Natural killer cell (primary cell): ENCODE data around the gene DUOXA2. TPM values are rescaled to one million over a fixed set of nuclear protein-coding genes. Genes with fewer than 3 reads are reported as not detected.

Experiments
- ATAC-seq, 3 donors: fragments of 150-1000 bp in 2 of 3; fragments of 200-7000 bp in 1 of 3; cut with Tn5 transposase; 1 replicate in 1 of 3; 2 replicates in 2 of 3; pipeline ENCODE4 v1.10.0; 2021; ENCODE audit warnings: mild to moderate bottlenecking in 2 of 3, moderate library complexity in 2 of 3
- DNase-seq, 2 donors: peaks; one replicate each; pipeline versions ENCODE4 v3.0.0 to v3.0.0-alpha.2; 2013 to 2021; ENCODE audit warnings: mixed read lengths in 1 of 2
- H3K27ac ChIP-seq: one replicate; pipeline ENCODE4 v1.5.1; 2013; ENCODE audit warnings: mild to moderate bottlenecking, low read length
- H3K27me3 ChIP-seq: one replicate; pipeline ENCODE4 v1.6.1; 2013; ENCODE audit warnings: low read length; ENCODE audit not compliant: control insufficient read depth, insufficient read depth
- H3K36me3 ChIP-seq: one replicate; pipeline ENCODE4 v1.6.1; 2013; ENCODE audit warnings: low read length; ENCODE audit not compliant: control insufficient read depth, insufficient read depth
- H3K4me1 ChIP-seq: one replicate; pipeline ENCODE4 v1.6.1; 2013; ENCODE audit warnings: low read length; ENCODE audit not compliant: control insufficient read depth, insufficient read depth
- H3K4me3 ChIP-seq: one replicate; pipeline ENCODE4 v1.5.1; 2013; ENCODE audit warnings: low read length
- H3K9me3 ChIP-seq: one replicate; pipeline ENCODE4 v1.6.1; 2013; ENCODE audit warnings: low read length; ENCODE audit not compliant: control insufficient read depth, insufficient read depth
- H3K27ac Mint-ChIP-seq, 2 donors: one replicate each; pipeline ENCODE4 v1.8.0; 2022; ENCODE audit warnings: mild to moderate bottlenecking in 2 of 2, mixed read lengths in 2 of 2, moderate library complexity in 1 of 2
- H3K27me3 Mint-ChIP-seq, 2 donors: one replicate each; pipeline ENCODE4 v1.8.0; 2022; ENCODE audit warnings: low read depth in 2 of 2, mixed read lengths in 2 of 2
- H3K36me3 Mint-ChIP-seq: one replicate; pipeline ENCODE4 v1.8.0; 2022; ENCODE audit warnings: mixed read lengths
- H3K4me1 Mint-ChIP-seq, 2 donors: one replicate each; pipeline ENCODE4 v1.8.0; 2022; ENCODE audit warnings: mixed read lengths in 2 of 2
- H3K4me3 Mint-ChIP-seq: one replicate; pipeline ENCODE4 v1.8.0; 2022; ENCODE audit warnings: mild to moderate bottlenecking, moderate library complexity, mixed read lengths
- H3K9me3 Mint-ChIP-seq, 2 donors: one replicate each; pipeline ENCODE4 v1.8.0; 2022; ENCODE audit warnings: mixed read lengths in 2 of 2
- WGBS: methylation state at CpG from one replicate; pipeline ENCODE4 v1.1.7; 2013; ENCODE audit warnings: missing lambda C conversion rate; ENCODE audit not compliant: insufficient coverage; 5-methylcytosine and 5-hydroxymethylcytosine counted together
- intact Hi-C: fragments of 100-400 bp; cut with micrococcal nuclease; formaldehyde crosslinking; loops from one replicate; pipeline ENCODE4 v1.14.2; 2022
- total RNA-seq, 4 donors: library from RNA; stranded (reverse); fragments of 120-200 nt in 1 of 4; gene quantifications; one replicate each; pipeline versions ENCODE4 v1.2.3 to v1.2.4, GENCODE V29; 2013 to 2022
- TF ChIP-seq, protein P1 (sequence below): fragments of 200-600 bp; IDR thresholded peaks from one replicate; pipeline ENCODE4 v1.8.0; 2022; ENCODE audit warnings: antibody characterized with exemption

DUOXA2 gene
- total RNA-seq, 3 donors from 2014 or later (not counting 1 experiment from before 2014, with no cell fraction given): not detected

DNA sequence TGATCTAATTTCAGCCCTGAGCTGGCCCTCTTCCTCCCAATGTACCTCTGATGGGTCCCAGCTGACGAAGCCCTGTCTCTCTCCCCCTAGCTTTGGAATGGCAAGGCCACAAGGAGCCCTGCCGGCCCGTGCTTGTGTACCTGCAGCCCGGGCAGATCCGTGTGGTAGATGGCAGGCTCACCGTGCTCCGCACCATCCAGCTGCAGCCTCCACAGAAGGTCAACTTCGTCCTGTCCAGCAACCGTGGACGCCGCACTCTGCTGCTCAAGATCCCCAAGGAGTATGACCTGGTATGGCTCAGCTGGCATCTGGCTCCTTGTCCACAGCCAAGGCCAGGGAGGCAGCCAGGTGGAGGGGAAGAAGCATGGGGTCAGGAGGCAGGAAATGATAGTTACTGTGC is 29.8 kb downstream of the DUOXA2 start:
- WGBS: 97% methylated on average over 11 of the region's 11 CpGs
- Histone ChIP-seq H3K36me3 (no peaks in the 10 kb centered on the region), H3K4me3 (no peak overlapping the region), H3K4me1 (no peaks in the 10 kb centered on the region), H3K9me3 (no peaks in the 10 kb centered on the region), H3K27me3 (no peaks in the 10 kb centered on the region), H3K27ac (no peak overlapping the region)
- H3K4me1 Mint-ChIP-seq: peaks cover 0 to 3% of the 10 kb centered on the region in 2 donors
- TF ChIP-seq, protein P1, sequence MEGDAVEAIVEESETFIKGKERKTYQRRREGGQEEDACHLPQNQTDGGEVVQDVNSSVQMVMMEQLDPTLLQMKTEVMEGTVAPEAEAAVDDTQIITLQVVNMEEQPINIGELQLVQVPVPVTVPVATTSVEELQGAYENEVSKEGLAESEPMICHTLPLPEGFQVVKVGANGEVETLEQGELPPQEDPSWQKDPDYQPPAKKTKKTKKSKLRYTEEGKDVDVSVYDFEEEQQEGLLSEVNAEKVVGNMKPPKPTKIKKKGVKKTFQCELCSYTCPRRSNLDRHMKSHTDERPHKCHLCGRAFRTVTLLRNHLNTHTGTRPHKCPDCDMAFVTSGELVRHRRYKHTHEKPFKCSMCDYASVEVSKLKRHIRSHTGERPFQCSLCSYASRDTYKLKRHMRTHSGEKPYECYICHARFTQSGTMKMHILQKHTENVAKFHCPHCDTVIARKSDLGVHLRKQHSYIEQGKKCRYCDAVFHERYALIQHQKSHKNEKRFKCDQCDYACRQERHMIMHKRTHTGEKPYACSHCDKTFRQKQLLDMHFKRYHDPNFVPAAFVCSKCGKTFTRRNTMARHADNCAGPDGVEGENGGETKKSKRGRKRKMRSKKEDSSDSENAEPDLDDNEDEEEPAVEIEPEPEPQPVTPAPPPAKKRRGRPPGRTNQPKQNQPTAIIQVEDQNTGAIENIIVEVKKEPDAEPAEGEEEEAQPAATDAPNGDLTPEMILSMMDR: no peak
- no peaks in the 10 kb centered on the region for H3K27me3 Mint-ChIP-seq
- no peak overlapping the region for H3K4me3 Mint-ChIP-seq
- intact Hi-C loops: no loop called here
- no peaks in the 10 kb centered on the region for H3K9me3 Mint-ChIP-seq
- H3K27ac Mint-ChIP-seq: no peak overlapping the region
- no peaks in the 10 kb centered on the region for H3K36me3 Mint-ChIP-seq
- no peak for DNase-seq
- ATAC-seq: no peak

DNA sequence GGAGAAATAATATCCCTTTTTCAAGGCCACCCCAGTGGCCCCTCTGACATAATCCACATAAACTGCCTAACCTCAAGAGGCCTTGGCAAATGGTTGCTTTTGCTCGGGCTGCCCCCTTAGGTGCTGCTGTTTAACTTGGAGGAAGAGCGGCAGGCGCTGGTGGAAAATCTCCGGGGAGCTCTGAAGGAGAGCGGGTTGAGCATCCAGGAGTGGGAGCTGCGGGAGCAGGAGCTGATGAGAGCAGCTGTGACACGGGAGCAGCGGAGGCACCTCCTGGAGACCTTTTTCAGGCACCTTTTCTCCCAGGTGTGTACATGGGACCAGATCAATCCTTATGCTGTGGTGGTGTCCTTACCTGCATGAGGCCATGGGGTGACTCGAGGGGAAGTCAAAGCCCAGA is 30.6 kb downstream of the DUOXA2 start:
- intact Hi-C loops: no loop called here
- TF ChIP-seq, protein P1: no peak
- H3K4me3 Mint-ChIP-seq: no peak overlapping the region
- no peak overlapping the region for H3K27ac Mint-ChIP-seq
- Histone ChIP-seq H3K9me3 (no peaks in the 10 kb centered on the region), H3K4me3 (no peak overlapping the region), H3K27ac (no peak overlapping the region), H3K27me3 (no peaks in the 10 kb centered on the region), H3K36me3 (no peaks in the 10 kb centered on the region), H3K4me1 (no peaks in the 10 kb centered on the region)
- H3K36me3 Mint-ChIP-seq: no peaks in the 10 kb centered on the region
- 91% methylated on average over 9 of the region's 9 CpGs for WGBS
- H3K27me3 Mint-ChIP-seq: no peaks in the 10 kb centered on the region
- peaks cover 0 to 4% of the 10 kb centered on the region in 2 donors for H3K4me1 Mint-ChIP-seq
- H3K9me3 Mint-ChIP-seq: no peaks in the 10 kb centered on the region
- ATAC-seq: no peak
- no peak for DNase-seq

- Mint-ChIP-seq H3K9me3 (no peaks in the 10 kb centered on the region), H3K4me3 (no peak overlapping the region), H3K36me3 (no peaks in the 10 kb centered on the region), H3K4me1 (peaks cover 0 to 4% of the 10 kb centered on the region in 2 donors), H3K27me3 (no peaks in the 10 kb centered on the region), H3K27ac (no peak overlapping the region)
- Histone ChIP-seq H3K4me3 (no peak overlapping the region), H3K27me3 (no peaks in the 10 kb centered on the region), H3K27ac (no peak overlapping the region), H3K9me3 (no peaks in the 10 kb centered on the region), H3K4me1 (no peaks in the 10 kb centered on the region), H3K36me3 (no peaks in the 10 kb centered on the region)
- DNase-seq (no peak), ATAC-seq (no peak)
- TF ChIP-seq, protein P1: no peak
- intact Hi-C loops: no loop called here
- 97% methylated on average over 2 of the region's 4 CpGs for whole genome bisulfite sequencing
Measured at GRCh38 chr15:45146405-45146804, 32.3 kb downstream of the DUOXA2 start.

- WGBS: 93% methylated on average over 7 of the region's 7 CpGs
- Histone ChIP-seq H3K27me3 (no peaks in the 10 kb centered on the region), H3K9me3 (no peaks in the 10 kb centered on the region), H3K27ac (no peak overlapping the region), H3K36me3 (peaks cover 3% of the 10 kb centered on the region), H3K4me1 (no peaks in the 10 kb centered on the region), H3K4me3 (no peak overlapping the region)
- Mint-ChIP-seq H3K36me3 (no peaks in the 10 kb centered on the region), H3K4me1 (peaks cover 0 to 10% of the 10 kb centered on the region in 2 donors), H3K4me3 (no peak overlapping the region), H3K27me3 (no peaks in the 10 kb centered on the region), H3K9me3 (no peaks in the 10 kb centered on the region), H3K27ac (no peak overlapping the region)
- ATAC-seq (no peak), DNase-seq (no peak)
- intact Hi-C loops: no loop called here
- TF ChIP-seq, protein P1: no peak
Measured at GRCh38 chr15:45147606-45148005, 33.5 kb downstream of the DUOXA2 start.
